Natural killer cell (primary cell): ENCODE results near the gene FFAR3. TPM values are rescaled to one million over a fixed set of nuclear protein-coding genes. Genes with fewer than 3 reads are reported as not detected.
"Not testable (repeated sequence)": the region's sequence is repeated elsewhere in the genome, so short reads cannot be mapped to it uniquely, and the experiment has no call there.

Source experiments
- ATAC-seq, 3 donors: fragments of 150-1000 bp in 2 of 3; fragments of 200-7000 bp in 1 of 3; cut with Tn5 transposase; 1 replicate in 1 of 3; 2 replicates in 2 of 3; pipeline ENCODE4 v1.10.0; 2021; ENCODE audit warnings: mild to moderate bottlenecking in 2 of 3, moderate library complexity in 2 of 3
- DNase-seq, 2 donors: peaks; one replicate each; pipeline versions ENCODE4 v3.0.0 to v3.0.0-alpha.2; 2013 to 2021; ENCODE audit warnings: mixed read lengths in 1 of 2
- H3K27ac ChIP-seq: one replicate; pipeline ENCODE4 v1.5.1; 2013; ENCODE audit warnings: mild to moderate bottlenecking, low read length
- H3K27me3 ChIP-seq: one replicate; pipeline ENCODE4 v1.6.1; 2013; ENCODE audit warnings: low read length; ENCODE audit not compliant: control insufficient read depth, insufficient read depth
- H3K36me3 ChIP-seq: one replicate; pipeline ENCODE4 v1.6.1; 2013; ENCODE audit warnings: low read length; ENCODE audit not compliant: control insufficient read depth, insufficient read depth
- H3K4me1 ChIP-seq: one replicate; pipeline ENCODE4 v1.6.1; 2013; ENCODE audit warnings: low read length; ENCODE audit not compliant: control insufficient read depth, insufficient read depth
- H3K4me3 ChIP-seq: one replicate; pipeline ENCODE4 v1.5.1; 2013; ENCODE audit warnings: low read length
- H3K9me3 ChIP-seq: one replicate; pipeline ENCODE4 v1.6.1; 2013; ENCODE audit warnings: low read length; ENCODE audit not compliant: control insufficient read depth, insufficient read depth
- H3K27ac Mint-ChIP-seq, 2 donors: one replicate each; pipeline ENCODE4 v1.8.0; 2022; ENCODE audit warnings: mild to moderate bottlenecking in 2 of 2, mixed read lengths in 2 of 2, moderate library complexity in 1 of 2
- H3K27me3 Mint-ChIP-seq, 2 donors: one replicate each; pipeline ENCODE4 v1.8.0; 2022; ENCODE audit warnings: low read depth in 2 of 2, mixed read lengths in 2 of 2
- H3K36me3 Mint-ChIP-seq: one replicate; pipeline ENCODE4 v1.8.0; 2022; ENCODE audit warnings: mixed read lengths
- H3K4me1 Mint-ChIP-seq, 2 donors: one replicate each; pipeline ENCODE4 v1.8.0; 2022; ENCODE audit warnings: mixed read lengths in 2 of 2
- H3K4me3 Mint-ChIP-seq: one replicate; pipeline ENCODE4 v1.8.0; 2022; ENCODE audit warnings: mild to moderate bottlenecking, moderate library complexity, mixed read lengths
- H3K9me3 Mint-ChIP-seq, 2 donors: one replicate each; pipeline ENCODE4 v1.8.0; 2022; ENCODE audit warnings: mixed read lengths in 2 of 2
- CTCF ChIP-seq: fragments of 200-600 bp; IDR thresholded peaks from one replicate; pipeline ENCODE4 v1.8.0; 2022; ENCODE audit warnings: antibody characterized with exemption
- WGBS: methylation state at CpG from one replicate; pipeline ENCODE4 v1.1.7; 2013; ENCODE audit warnings: missing lambda C conversion rate; ENCODE audit not compliant: insufficient coverage; 5-methylcytosine and 5-hydroxymethylcytosine counted together
- intact Hi-C: fragments of 100-400 bp; cut with micrococcal nuclease; formaldehyde crosslinking; loops from one replicate; pipeline ENCODE4 v1.14.2; 2022
- total RNA-seq, 4 donors: library from RNA; stranded (reverse); fragments of 120-200 nt in 1 of 4; gene quantifications; one replicate each; pipeline versions ENCODE4 v1.2.3 to v1.2.4, GENCODE V29; 2013 to 2022

The FFAR3 gene
- total RNA-seq, 3 donors from 2014 or later (not counting 1 experiment from before 2014, with no cell fraction given): 0.92 to 2.7 TPM; not detected in 1

GRCh38 chr19:35398570-35398969 is 40.3 kb downstream of the FFAR3 start:
- Histone ChIP-seq H3K9me3 (no peaks in the 10 kb centered on the region), H3K36me3 (no peaks in the 10 kb centered on the region), H3K27ac (no peak overlapping the region), H3K4me1 (peaks cover 3% of the 10 kb centered on the region), H3K4me3 (no peak overlapping the region), H3K27me3 (no peaks in the 10 kb centered on the region)
- intact Hi-C loops: no loop called here
- Mint-ChIP-seq H3K4me1 (no peaks in the 10 kb centered on the region), H3K9me3 (no peaks in the 10 kb centered on the region), H3K27ac (no peak overlapping the region), H3K36me3 (no peaks in the 10 kb centered on the region), H3K4me3 (no peak overlapping the region), H3K27me3 (no peaks in the 10 kb centered on the region)
- TF ChIP-seq CTCF: no peak
- no peak for DNase-seq
- no peak for ATAC-seq
- WGBS: 89% methylated on average over 12 of the region's 12 CpGs

DNA sequence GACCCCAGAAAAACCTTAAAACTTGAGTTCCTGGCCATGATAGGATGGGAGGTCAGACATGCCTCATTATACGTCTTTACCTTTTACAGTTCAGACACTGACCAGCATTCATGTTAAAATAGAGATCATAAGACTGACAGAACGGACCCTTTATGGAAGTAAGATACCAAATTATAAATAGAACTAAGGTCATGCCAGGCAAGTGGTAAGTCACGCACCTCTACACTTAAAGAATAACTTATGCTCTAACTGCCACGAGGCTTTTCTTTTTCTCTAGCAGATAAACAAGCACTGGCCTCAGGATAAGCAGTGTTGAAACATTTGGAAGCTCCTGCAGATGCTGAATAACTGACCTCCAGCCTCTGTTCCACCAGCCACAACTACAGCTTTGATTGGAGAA is 41.0 kb downstream of the FFAR3 start:
- DNase-seq (no peak), ATAC-seq (no peak)
- intact Hi-C loops: no loop called here
- H3K4me3 ChIP-seq: no peak overlapping the region
- peaks cover 3% of the 10 kb centered on the region for H3K4me1 ChIP-seq
- no peak overlapping the region for H3K4me3 Mint-ChIP-seq
- H3K36me3 ChIP-seq: no peaks in the 10 kb centered on the region
- no peak for TF ChIP-seq CTCF
- H3K27ac Mint-ChIP-seq: no peak overlapping the region
- no peaks in the 10 kb centered on the region for H3K36me3 Mint-ChIP-seq
- no peaks in the 10 kb centered on the region for H3K4me1 Mint-ChIP-seq
- H3K27me3 Mint-ChIP-seq: no peaks in the 10 kb centered on the region
- H3K27ac ChIP-seq: no peak overlapping the region
- no peaks in the 10 kb centered on the region for H3K9me3 ChIP-seq
- no peaks in the 10 kb centered on the region for H3K27me3 ChIP-seq
- 88% methylated on average over 4 of the region's 4 CpGs for WGBS
- H3K9me3 Mint-ChIP-seq: no peaks in the 10 kb centered on the region

DNA sequence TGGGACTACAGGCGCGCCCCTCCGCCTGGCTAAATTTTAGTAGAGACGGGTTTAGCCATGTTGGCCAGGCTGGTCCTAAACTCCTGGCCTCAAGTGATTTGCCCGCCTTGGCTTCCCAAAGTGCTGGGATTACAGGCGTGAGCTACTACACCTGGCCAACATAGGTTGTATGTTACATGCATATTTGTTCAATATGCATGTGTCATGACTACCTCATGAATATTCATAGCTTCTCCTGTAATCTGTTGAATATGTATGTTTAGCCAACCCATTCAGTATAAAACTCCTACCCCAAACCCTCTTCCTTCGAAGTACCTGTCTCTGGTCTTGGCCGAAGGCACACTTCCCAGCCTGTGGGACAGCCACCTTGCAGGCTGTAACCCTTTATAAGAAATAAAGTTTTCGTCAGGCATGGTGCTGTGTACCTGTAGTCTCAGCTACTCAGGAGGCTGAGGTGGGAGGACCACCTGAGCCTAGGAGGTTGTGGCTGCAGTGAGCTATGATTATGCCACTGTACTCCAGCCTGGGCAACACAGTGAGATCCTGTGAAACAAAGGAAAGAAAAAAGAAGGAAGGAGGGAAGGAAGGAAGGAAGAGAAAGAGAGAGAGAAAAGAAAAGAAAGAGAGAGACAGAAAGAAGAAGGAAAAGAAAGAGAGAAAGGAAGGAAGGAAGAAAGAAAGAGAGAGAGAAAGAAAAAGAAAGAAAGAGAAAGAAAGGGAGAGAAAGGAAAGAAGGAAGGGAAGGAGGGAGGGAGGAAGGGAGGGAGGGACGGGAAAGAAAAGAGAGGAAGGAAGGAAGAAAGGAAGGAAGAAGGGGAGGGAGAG is 41.9 kb downstream of the FFAR3 start:
- intact Hi-C loops: no loop called here
- no peaks in the 10 kb centered on the region for H3K9me3 ChIP-seq
- peaks cover 3% of the 10 kb centered on the region for H3K4me1 ChIP-seq
- H3K27ac ChIP-seq: no peak overlapping the region
- Mint-ChIP-seq H3K4me3 (no peak overlapping the region), H3K27ac (no peak overlapping the region), H3K27me3 (no peaks in the 10 kb centered on the region), H3K36me3 (no peaks in the 10 kb centered on the region), H3K9me3 (no peaks in the 10 kb centered on the region), H3K4me1 (no peaks in the 10 kb centered on the region)
- H3K27me3 ChIP-seq: no peaks in the 10 kb centered on the region
- TF ChIP-seq CTCF: no peak
- 78% methylated on average over 10 of the region's 10 CpGs for WGBS
- H3K36me3 ChIP-seq: no peaks in the 10 kb centered on the region
- H3K4me3 ChIP-seq: no peak overlapping the region
- ATAC-seq: no peak
- no peak for DNase-seq

- Histone ChIP-seq H3K9me3 (no peaks in the 10 kb centered on the region), H3K36me3 (no peaks in the 10 kb centered on the region), H3K27ac (no peak overlapping the region), H3K4me3 (no peak overlapping the region), H3K27me3 (no peaks in the 10 kb centered on the region), H3K4me1 (peaks cover 2% of the 10 kb centered on the region)
- ATAC-seq: no peak
- no peak overlapping the region for H3K4me3 Mint-ChIP-seq
- H3K9me3 Mint-ChIP-seq: no peaks in the 10 kb centered on the region
- DNase-seq: no peak
- intact Hi-C loops: no loop called here
- WGBS: 96% methylated on average over 7 of the region's 7 CpGs
- TF ChIP-seq CTCF: no peak
- no peaks in the 10 kb centered on the region for H3K36me3 Mint-ChIP-seq
- H3K27ac Mint-ChIP-seq: no peak overlapping the region
- H3K27me3 Mint-ChIP-seq: no peaks in the 10 kb centered on the region
- no peaks in the 10 kb centered on the region for H3K4me1 Mint-ChIP-seq
Measured at GRCh38 chr19:35400773-35401100, 42.5 kb downstream of the FFAR3 start.

GRCh38 chr19:35401416-35401815 is 43.2 kb downstream of the FFAR3 start:
- WGBS: 72% methylated on average over 8 of the region's 9 CpGs
- H3K36me3 ChIP-seq, H3K4me1 Mint-ChIP-seq, H3K9me3 Mint-ChIP-seq, H3K4me1 ChIP-seq, DNase-seq, H3K27me3 ChIP-seq, H3K27ac ChIP-seq, H3K36me3 Mint-ChIP-seq, ATAC-seq, H3K27me3 Mint-ChIP-seq, intact Hi-C loops, H3K9me3 ChIP-seq, H3K27ac Mint-ChIP-seq, H3K4me3 ChIP-seq, H3K4me3 Mint-ChIP-seq: not testable (repeated sequence)
